Measurements from ENCODE around the gene ELOVL5. TPM values are rescaled to one million over a fixed set of nuclear protein-coding genes. Genes with fewer than 3 reads are reported as not detected.

Gene ELOVL5
- total RNA-seq, 4 donors from 2014 or later, result 14.3 to 63.1 (median 29.2) TPM

DNA sequence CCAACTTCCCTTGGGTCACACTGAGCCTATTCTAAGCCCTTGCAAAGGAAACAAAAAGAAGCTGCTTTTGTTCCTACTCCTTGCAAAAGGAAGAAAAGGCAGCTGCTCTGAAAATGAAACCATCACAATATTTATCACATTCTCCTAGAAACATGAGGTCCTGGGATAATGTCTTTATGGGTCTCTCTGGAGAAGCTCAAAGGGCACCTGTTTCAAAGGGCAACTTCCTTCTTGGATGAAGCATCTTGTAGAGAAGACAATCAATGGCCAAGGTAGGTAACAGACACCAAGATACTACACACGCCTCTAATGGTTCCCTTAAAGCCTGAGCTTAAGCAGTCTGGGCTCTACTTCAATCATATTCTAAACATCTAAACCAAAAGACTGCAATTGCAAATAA, 10.4 kb downstream of the ELOVL5 start:
- no peaks in the 10 kb centered on the region for H3K27me3 ChIP-seq
- WGBS, 2 donors (ENCODE audit: low coverage in 1 of 2), result 44 to 80% methylated on average over 1 of the region's 1 CpG
- H3K9me3 ChIP-seq, result no peaks in the 10 kb centered on the region
- TF ChIP-seq POLR2A (IDR thresholded peaks at IDR 0.05), result no peak
- TF ChIP-seq CTCF (IDR thresholded peaks at IDR 0.05), result no peak
- no peak for TF ChIP-seq EP300 (IDR thresholded peaks at IDR 0.05; ENCODE audit: low read depth)
- no peak for TF ChIP-seq POLR2AphosphoS5 (IDR thresholded peaks at IDR 0.05)
- no peak overlapping the region for H3K27ac ChIP-seq
- H3K36me3 ChIP-seq, result no peaks in the 10 kb centered on the region
- no peak overlapping the region for H3K4me3 ChIP-seq
- no peak for DNase-seq
- peaks cover 0 to 64% (median 12%) of the 10 kb centered on the region in 4 donors for H3K4me1 ChIP-seq
- intact Hi-C loops (cut with DNase I; ENCODE audit: low total_unique reads) (no loop called here), in situ Hi-C loops (cut with MboI; ENCODE audit: low pct_ligation_motif_present in 1 of 4, low pct_unique_long_range_greater_than_20kb in 1 of 4, low sequenced_read_pairs in 3 of 4) (no loop called here)

GRCh38 chr6:53336070-53336469, 12.7 kb downstream of the ELOVL5 start:
- H3K9me3 ChIP-seq, result no peaks in the 10 kb centered on the region
- intact Hi-C loops (cut with DNase I; ENCODE audit: low total_unique reads) (no loop called here), in situ Hi-C loops (cut with MboI; ENCODE audit: low pct_ligation_motif_present in 1 of 4, low pct_unique_long_range_greater_than_20kb in 1 of 4, low sequenced_read_pairs in 3 of 4) (no loop called here)
- TF ChIP-seq EP300 (IDR thresholded peaks at IDR 0.05; ENCODE audit: low read depth) (no peak), POLR2A (IDR thresholded peaks at IDR 0.05) (no peak), CTCF (IDR thresholded peaks at IDR 0.05) (no peak), POLR2AphosphoS5 (IDR thresholded peaks at IDR 0.05) (no peak)
- H3K4me3 ChIP-seq, result no peak overlapping the region
- no peaks in the 10 kb centered on the region for H3K27me3 ChIP-seq
- H3K36me3 ChIP-seq, result no peaks in the 10 kb centered on the region
- 60 to 64% methylated on average over 2 to 4 of the region's 4 CpGs for WGBS, 2 donors (ENCODE audit: low coverage in 1 of 2)
- H3K27ac ChIP-seq, result peak overlapping the region; percentile 48 to 68 (median 54)
- no peak for DNase-seq
- H3K4me1 ChIP-seq, result peaks cover 0 to 54% (median 12%) of the 10 kb centered on the region in 4 donors

- H3K27me3 ChIP-seq, result no peaks in the 10 kb centered on the region
- H3K36me3 ChIP-seq, result no peaks in the 10 kb centered on the region
- 47 to 67% methylated on average over 12 of the region's 12 CpGs for WGBS, 2 donors (ENCODE audit: low coverage in 1 of 2)
- DNase-seq, result peak; percentile 70
- peak overlapping the region; percentile 48 to 68 (median 54) for H3K27ac ChIP-seq
- intact Hi-C loops (cut with DNase I; ENCODE audit: low total_unique reads), result no loop called here
- H3K4me1 ChIP-seq, result peaks cover 0 to 54% (median 12%) of the 10 kb centered on the region in 4 donors
- H3K9me3 ChIP-seq, result no peaks in the 10 kb centered on the region
- peak overlapping the region in 1 of 4 donors; percentile 5 for H3K4me3 ChIP-seq
- TF ChIP-seq CTCF (IDR thresholded peaks at IDR 0.05) (no peak), POLR2AphosphoS5 (IDR thresholded peaks at IDR 0.05) (no peak), POLR2A (IDR thresholded peaks at IDR 0.05) (peak; percentile 30), EP300 (IDR thresholded peaks at IDR 0.05; ENCODE audit: low read depth) (no peak)
- in situ Hi-C loops (cut with MboI; ENCODE audit: low pct_ligation_motif_present in 1 of 4, low pct_unique_long_range_greater_than_20kb in 1 of 4, low sequenced_read_pairs in 3 of 4), result no loop called here
These were observed 13.3 kb downstream of the ELOVL5 start for GRCh38 chr6:53335224-53335994.

GRCh38 chr6:53333439-53334408, 15.0 kb downstream of the ELOVL5 start:
- H3K4me3 ChIP-seq, result no peak overlapping the region
- no peaks in the 10 kb centered on the region for H3K36me3 ChIP-seq
- H3K27me3 ChIP-seq, result no peaks in the 10 kb centered on the region
- intact Hi-C loops (cut with DNase I; ENCODE audit: low total_unique reads) (no loop called here), in situ Hi-C loops (cut with MboI; ENCODE audit: low pct_ligation_motif_present in 1 of 4, low pct_unique_long_range_greater_than_20kb in 1 of 4, low sequenced_read_pairs in 3 of 4) (no loop called here)
- WGBS, 2 donors (ENCODE audit: low coverage in 1 of 2), result 61 to 74% methylated on average over 5 of the region's 5 CpGs
- H3K27ac ChIP-seq, result peak overlapping the region in 2 of 4 donors; percentile 43 to 68
- no peaks in the 10 kb centered on the region for H3K9me3 ChIP-seq
- no peak for DNase-seq
- TF ChIP-seq EP300 (IDR thresholded peaks at IDR 0.05; ENCODE audit: low read depth), result no peak
- no peak for TF ChIP-seq POLR2A (IDR thresholded peaks at IDR 0.05)
- no peak for TF ChIP-seq POLR2AphosphoS5 (IDR thresholded peaks at IDR 0.05)
- no peak for TF ChIP-seq CTCF (IDR thresholded peaks at IDR 0.05)
- peaks cover 0 to 51% (median 11%) of the 10 kb centered on the region in 4 donors for H3K4me1 ChIP-seq
